Left kidney (tissue), 2 donors: ENCODE results near the gene DDX31. TPM values are rescaled to one million over a fixed set of nuclear protein-coding genes. Genes with fewer than 3 reads are reported as not detected.
"Not testable (repeated sequence)": the region's sequence is repeated elsewhere in the genome, so short reads cannot be mapped to it uniquely, and the experiment has no call there.

Experiments used
- DNase-seq: peaks from one replicate; pipeline ENCODE4 v3.0.0-alpha.2; 2013
- polyA plus RNA-seq: library from polyadenylated mRNA; unstranded; fragments of 120-200 nt; gene quantifications from one replicate; pipeline ENCODE4 v1.2.1, GENCODE V29; 2013; ENCODE audit not compliant: insufficient read length

The DDX31 gene
- polyA plus RNA-seq, 1 donor = 18.9 TPM

- no peak for DNase-seq
Measured at GRCh38 chr9:132579427-132579798, 90.4 kb downstream of the DDX31 start.

- no peak for DNase-seq
Measured at GRCh38 chr9:132578367-132578932, 91.3 kb downstream of the DDX31 start.

- DNase-seq = no peak
Measured at GRCh38 chr9:132577119-132577518, 92.7 kb downstream of the DDX31 start.

GRCh38 chr9:132575811-132576210 lies 94.0 kb downstream of the DDX31 start:
- DNase-seq = no peak

DNA sequence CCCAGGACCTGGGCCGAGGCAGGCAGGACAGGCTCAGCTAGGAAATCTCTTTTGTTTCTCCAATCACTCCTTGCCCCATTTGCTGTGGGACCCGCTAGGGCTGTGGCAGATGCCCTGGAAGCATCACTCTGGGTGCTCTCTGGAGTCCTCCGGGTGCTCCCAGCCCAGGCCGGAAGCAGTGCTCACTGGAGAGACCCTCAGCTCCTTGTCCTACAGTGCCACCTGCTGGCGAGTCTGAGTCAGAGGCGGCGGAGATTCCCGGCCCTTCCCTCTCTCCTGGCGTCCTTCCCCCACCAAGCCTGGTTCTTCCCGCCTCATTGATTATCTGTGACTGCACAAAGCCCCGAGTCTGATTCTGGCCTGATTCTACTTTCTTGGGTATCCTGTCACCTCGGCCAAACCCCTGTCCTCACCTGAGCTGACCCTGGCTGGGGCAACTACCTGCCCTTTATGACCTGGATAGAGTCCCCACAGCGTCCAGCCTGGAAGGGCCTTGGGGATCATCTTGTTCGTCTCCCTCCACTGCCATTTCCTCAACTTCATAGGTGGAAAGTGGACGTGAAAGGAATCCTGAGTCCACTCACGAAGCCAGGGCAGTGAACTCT lies 94.7 kb downstream of the DDX31 start:
- peak; percentile 73 for DNase-seq

- DNase-seq = no peak
Measured at GRCh38 chr9:132572921-132573320, 96.9 kb downstream of the DDX31 start.

DNA sequence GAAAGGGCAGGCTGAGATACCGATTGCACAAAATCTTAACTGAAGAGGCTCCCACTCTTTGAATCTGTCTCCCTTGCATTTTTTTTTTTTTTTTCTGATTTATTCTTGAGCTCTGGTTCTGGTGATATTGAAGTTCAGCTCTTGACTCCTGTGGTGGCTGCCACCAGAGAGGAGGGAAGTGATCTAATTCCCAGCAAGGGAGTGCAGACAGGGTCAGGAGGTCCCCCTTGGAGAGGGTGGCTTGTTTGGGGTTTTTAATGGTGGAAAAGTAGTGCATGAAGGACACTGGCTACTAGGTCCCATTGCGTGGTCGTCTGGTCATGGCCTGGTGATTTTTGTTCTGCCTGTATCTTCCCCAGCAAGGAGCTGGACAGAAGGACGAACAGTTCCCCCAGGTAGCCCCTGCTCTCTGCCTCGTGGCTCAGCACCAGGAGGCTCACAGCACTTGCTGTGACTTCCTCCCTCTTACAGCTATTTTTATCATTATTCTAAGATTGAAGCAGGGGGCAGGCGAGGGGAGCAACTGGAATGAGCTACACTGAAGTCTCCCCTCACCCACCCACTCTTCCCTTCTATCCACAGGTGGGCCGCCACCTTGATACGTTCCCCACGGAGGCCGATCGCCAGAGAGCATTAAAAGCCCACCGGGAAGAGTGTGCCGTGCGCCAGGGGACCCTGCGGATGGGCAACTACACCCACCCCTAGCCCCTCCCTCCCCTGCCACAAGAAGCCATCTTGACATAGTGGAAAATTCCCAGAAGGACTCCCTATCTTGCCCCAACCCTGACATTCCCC lies 97.8 kb downstream of the DDX31 start:
- no peak for DNase-seq

- not testable (repeated sequence) for DNase-seq
Measured at GRCh38 chr9:132568787-132569186, 101.0 kb downstream of the DDX31 start.

DNA sequence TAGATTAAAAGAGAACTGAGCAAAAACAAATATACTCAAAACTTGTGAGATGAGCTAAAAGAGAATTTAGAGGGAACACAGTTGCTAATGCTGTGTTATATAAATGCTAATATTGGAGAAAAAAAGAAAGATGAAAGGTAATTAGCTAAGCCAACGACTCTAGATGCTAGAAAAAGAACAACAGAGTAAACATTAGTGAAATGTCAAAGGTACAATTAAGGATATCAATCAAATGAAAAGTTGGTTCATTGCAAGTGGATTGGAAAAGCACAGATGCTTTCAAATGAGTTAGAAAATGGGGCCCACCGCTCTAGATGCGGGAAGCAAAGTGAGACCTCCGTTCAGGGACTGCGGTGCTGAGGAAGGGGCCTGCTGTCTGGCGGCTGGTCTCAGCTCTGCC lies 105.3 kb downstream of the DDX31 start:
- DNase-seq = no peak

DNA sequence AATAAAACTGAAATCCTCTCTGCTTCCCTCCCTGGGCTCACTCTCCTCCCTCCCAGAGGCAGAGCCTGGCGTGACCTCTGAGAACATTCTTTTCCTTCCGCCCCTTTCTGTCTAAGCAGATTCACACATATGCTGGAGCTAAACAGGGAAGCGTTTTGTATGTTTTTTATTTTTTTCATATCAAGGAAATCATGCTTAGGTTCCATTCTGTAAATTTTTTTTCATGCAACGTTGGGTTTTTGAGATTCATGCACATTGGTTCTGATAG lies 107.5 kb downstream of the DDX31 start:
- DNase-seq = no peak

DNA sequence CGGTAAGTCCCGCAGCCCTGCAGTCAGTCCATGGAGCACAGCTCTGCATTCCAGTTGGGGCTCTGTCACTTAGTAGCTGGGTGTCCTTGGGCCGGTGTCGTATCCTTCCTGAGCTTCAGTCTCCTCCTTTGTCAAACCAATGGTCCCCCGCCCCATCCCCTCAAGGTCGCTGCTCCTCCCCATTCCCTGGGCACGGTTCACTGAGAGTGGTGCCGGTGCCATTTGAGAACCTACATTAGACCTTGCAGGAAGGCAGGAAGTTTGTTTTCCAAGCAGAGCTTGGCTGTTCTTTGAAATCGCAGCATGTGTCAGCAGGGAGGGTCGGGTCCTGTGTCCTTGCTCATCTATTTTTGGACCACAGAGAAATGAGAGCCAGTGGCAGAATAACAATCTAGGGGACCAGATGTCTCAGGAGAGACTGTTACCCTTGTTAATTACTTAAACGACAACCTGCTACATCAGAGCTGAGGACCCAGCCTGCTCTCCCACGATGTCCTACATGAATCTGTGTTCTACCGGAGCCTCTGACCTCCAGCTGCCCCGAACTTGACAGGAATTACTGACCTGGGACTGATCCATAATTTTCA lies 109.1 kb downstream of the DDX31 start:
- no peak for DNase-seq

- DNase-seq = no peak
Measured at GRCh38 chr9:132559711-132560110, 110.1 kb downstream of the DDX31 start.

GRCh38 chr9:132557159-132557558 lies 112.6 kb downstream of the DDX31 start:
- no peak for DNase-seq

DNA sequence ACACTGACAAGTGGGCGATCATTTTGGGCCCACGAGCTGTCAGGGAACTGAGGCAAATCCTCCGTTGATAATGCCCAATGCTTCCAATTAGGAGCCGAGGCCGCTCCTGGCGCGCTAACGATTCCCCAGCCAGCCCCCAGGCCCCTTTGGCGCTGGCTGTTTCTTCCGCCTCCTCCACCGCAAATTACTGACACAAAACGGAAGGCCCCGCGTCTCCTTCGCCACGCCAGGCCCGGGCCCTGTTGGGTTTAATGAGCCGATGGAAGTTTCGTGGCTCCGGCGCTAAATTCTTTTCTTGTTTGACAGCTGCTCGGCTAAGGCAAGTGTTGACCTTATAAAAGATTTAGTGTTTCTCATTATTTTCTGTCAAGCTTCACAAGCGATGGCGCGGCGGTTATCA lies 113.1 kb downstream of the DDX31 start:
- no peak for DNase-seq

DNA sequence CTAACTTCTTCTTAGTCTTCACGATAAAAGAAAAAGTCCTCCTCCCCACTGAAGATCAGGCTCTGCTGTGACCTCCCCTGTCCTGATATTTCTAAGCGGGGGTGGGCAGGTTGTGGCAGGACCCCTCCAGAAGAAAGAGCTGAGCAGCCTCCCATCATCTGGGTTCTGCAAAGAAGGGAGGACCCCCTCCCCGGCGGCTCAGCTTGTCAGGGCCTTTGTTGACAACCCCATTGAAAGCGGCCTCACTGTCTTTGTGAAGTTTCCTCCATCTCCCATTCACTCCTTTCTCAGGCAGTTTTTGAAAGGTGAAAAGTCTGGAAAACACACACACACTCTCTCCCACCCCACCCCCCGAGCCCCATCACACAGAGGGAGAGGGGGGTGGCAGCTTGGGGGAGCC lies 113.5 kb downstream of the DDX31 start:
- DNase-seq = no peak

DNA sequence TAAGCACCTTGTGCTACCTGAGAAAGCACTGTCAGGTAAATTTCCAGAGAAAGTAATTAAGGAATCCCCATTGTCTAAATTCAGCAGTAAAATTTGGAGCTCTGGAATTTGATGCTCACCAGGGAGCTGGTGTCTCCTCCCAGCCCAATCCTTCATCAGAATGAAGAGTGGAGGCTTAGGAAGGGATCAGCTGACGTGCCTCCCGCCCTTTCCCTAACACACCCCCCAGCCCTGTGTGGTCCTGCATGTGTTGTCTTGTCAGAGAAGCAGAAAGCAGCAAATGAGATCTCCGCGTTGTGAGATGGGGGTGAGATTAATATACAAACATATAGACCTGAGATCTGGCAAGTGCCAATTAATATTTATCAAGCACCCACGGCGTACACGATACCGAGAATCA lies 114.3 kb downstream of the DDX31 start:
- no peak for DNase-seq

DNA sequence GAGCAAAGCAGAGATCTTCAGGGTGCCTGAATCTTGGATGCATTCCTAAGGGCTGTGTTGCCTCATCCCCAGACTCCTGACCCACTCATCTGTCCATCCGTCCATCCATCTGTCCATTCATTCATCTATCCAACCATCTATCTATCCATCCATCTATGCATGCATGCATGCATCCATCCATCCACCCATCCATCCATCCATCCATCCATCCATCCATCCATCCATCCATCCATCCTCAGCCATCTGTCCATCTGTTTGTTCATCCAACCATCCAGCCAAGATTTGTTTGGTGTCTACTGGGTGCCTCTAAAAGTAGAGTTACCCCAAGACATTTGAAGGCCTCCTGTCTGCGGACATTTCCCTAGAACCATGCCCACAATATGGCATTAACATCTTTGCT lies 115.0 kb downstream of the DDX31 start:
- no peak for DNase-seq

GRCh38 chr9:132552041-132552440 lies 117.7 kb downstream of the DDX31 start:
- DNase-seq = no peak

DNA sequence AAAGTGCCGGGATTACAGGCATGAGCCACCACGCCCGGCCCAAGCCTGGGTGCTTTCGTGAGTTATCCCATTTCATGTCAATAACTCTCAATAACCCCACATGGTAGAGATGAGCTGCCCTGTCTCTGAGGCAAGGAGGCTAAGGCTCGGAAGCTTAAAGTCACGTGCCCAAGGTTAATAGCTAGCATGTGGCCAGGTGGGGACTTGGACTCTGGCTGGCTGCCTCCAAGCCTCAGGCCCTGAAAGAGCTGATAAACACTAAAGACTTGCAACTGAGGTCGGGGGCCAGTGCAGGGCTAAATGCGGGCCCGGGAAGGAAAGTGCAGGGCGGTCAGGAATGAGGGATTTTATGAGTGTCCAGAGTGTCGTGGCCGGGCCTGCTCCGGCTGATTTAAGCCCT lies 118.2 kb downstream of the DDX31 start:
- no peak for DNase-seq

GRCh38 chr9:132548751-132549640 lies 120.8 kb downstream of the DDX31 start:
- no peak for DNase-seq

DNA sequence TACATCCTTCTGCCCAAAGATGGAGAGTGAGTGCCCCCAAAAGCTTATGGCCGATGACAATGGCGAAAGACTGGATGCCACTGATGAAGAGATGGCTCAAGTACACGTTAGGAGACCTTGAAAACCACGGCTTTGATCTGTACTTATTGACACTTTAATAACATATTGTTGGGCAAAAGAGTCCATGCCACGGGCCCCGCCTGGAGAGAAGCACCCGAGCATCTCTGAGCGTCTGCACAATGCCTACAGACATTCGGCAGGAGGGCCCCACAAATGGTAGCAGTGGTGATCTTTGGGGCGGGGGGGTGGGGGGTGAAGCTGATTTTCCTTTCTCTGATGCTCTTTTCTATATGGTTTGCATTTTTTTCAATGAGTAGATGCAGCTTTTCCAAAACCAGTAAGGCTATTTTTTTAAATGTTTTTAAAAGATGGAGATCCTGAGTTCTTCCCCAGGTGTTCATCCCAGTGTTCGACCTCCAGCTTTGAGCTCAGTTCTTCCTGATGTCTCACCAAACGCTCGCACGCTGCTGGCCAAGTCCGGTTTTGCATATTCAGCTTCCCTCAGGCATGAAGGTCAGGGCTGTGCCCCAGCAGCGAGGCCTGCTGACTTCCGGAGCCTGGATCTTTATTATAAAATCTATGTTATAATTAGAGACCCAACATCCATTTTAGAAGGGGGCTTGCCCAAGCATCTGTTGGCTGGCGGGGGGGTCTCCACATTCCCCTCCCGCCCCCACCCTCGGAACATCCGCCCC lies 121.6 kb downstream of the DDX31 start:
- no peak for DNase-seq

- DNase-seq = no peak
Measured at GRCh38 chr9:132547436-132547835, 122.3 kb downstream of the DDX31 start.
